K562 (cell line): ENCODE results near the gene CA7. TPM values are rescaled to one million over a fixed set of nuclear protein-coding genes. Genes with fewer than 3 reads are reported as not detected.

Experiments used
- BRD4 ChIP-seq: fragments of 200-600 bp; sonication (generic); IDR thresholded peaks from 2 replicates; pipeline ENCODE4 v1.6.1; 2017; ENCODE audit warnings: inconsistent platforms
- CBX2 ChIP-seq: fragments of 200-600 bp; sonication (generic); IDR thresholded peaks from one replicate; pipeline ENCODE4 v1.6.1; 2012; ENCODE audit warnings: mild to moderate bottlenecking, low read length, inconsistent platforms; ENCODE audit not compliant: insufficient read depth, poor library complexity, severe bottlenecking
- CBX3 ChIP-seq, 2 experiments: IDR thresholded peaks; 1 replicate in 1 of 2; 2 replicates in 1 of 2; pipeline ENCODE4 v1.6.1; 2012; ENCODE audit warnings: inconsistent platforms in 2 of 2, low read length in 2 of 2, borderline replicate concordance in 1 of 2, control low read depth in 1 of 2
- CHD1 ChIP-seq: fragments of 200-600 bp; sonication (generic); IDR thresholded peaks from one replicate; pipeline ENCODE4 v1.6.1; 2012; ENCODE audit warnings: mild to moderate bottlenecking, moderate library complexity, low read length, inconsistent platforms
- EGR1 ChIP-seq: fragments of 450-650 bp; conservative IDR thresholded peaks from 2 replicates; pipeline ENCODE4 v1.6.1; 2017; ENCODE audit warnings: mild to moderate bottlenecking
- FOS ChIP-seq: IDR thresholded peaks from 3 replicates; pipeline ENCODE4 v1.6.1; 2011; ENCODE audit not compliant: insufficient read length; ENCODE audit errors: extremely low read depth
- HMBOX1 ChIP-seq: sonication (generic); IDR thresholded peaks from 2 replicates; pipeline ENCODE4 v1.6.1; 2016
- KLF13 ChIP-seq: fragments of 450-650 bp; IDR thresholded peaks from 2 replicates; pipeline ENCODE4 v1.6.1; 2016; ENCODE audit warnings: missing genetic modification characterization, low read depth, mild to moderate bottlenecking, missing compliant biosample characterization, moderate library complexity, borderline replicate concordance
- MCM2 ChIP-seq: fragments of 450-650 bp; IDR thresholded peaks from 2 replicates; pipeline ENCODE4 v1.6.1; 2017; ENCODE audit warnings: low read depth, mild to moderate bottlenecking
- MITF ChIP-seq: IDR thresholded peaks from 2 replicates; pipeline ENCODE4 v1.6.1; 2014; ENCODE audit warnings: antibody characterized with exemption
- NELFE ChIP-seq: IDR thresholded peaks from 2 replicates; pipeline ENCODE4 v1.6.1; 2011; ENCODE audit warnings: mild to moderate bottlenecking; ENCODE audit not compliant: insufficient read depth, insufficient read length
- SMARCA4 ChIP-seq: fragments of 450-650 bp; IDR thresholded peaks from 2 replicates; pipeline ENCODE4 v1.6.1; 2016
- SMARCC2 ChIP-seq: fragments of 450-650 bp; IDR thresholded peaks from 2 replicates; pipeline ENCODE4 v1.6.1; 2017; ENCODE audit warnings: antibody characterized with exemption, moderate library complexity, mild to moderate bottlenecking, low read depth
- SNRNP70 ChIP-seq: fragments of 200-400 bp; formaldehyde crosslinking; optimal IDR thresholded peaks from 2 replicates; pipeline ENCODE3; 2017; ENCODE audit warnings: low read depth, low read length
- TAF1 ChIP-seq: IDR thresholded peaks from 2 replicates; pipeline ENCODE4 v1.6.1; 2011; ENCODE audit warnings: mild to moderate bottlenecking, low read length, moderate library complexity; ENCODE audit not compliant: insufficient read depth, control insufficient read depth, severe bottlenecking; ENCODE audit errors: extremely low read depth
- XRCC4 ChIP-seq: IDR thresholded peaks from one replicate; pipeline ENCODE4 v1.6.1; 2011; ENCODE audit not compliant: insufficient read depth, insufficient read length; ENCODE audit errors: extremely low read depth
- ZNF431 ChIP-seq: sonication (generic); formaldehyde crosslinking; IDR thresholded peaks from 2 replicates; pipeline ENCODE4 v1.8.0; 2022; ENCODE audit warnings: mild to moderate bottlenecking, missing genetic modification reagents
- ZNF766 ChIP-seq: fragments of 200-800 bp; sonication (Bioruptor generic); conservative IDR thresholded peaks from 2 replicates; pipeline ENCODE4 v1.6.1; 2016; ENCODE audit warnings: missing genetic modification characterization, missing compliant biosample characterization
- polyA plus RNA-seq, 8 experiments: library from polyadenylated mRNA; depleted of rRNA in 4 of 8; stranded (reverse) in 5 of 8; unstranded in 3 of 8; fragments of >200 nt; fragmentation: Nextera tagmentation in 2 of 8; fragmentation: Illumina TruSeq in 1 of 8; extraction: Ambion mirVana in 2 of 8; extraction: Trizol in 1 of 8; gene quantifications; 2 replicates each; pipeline versions ENCODE4 v1.2.1 to v1.2.3, GENCODE V29; 2011 to 2014; ENCODE audit warnings: inconsistent platforms in 1 of 8, missing spikeins in 1 of 8
- total RNA-seq, 7 experiments: library from RNA; depleted of rRNA in 6 of 7; stranded (reverse); fragments of >200 nt in 6 of 7; fragmentation: Illumina TruSeq in 2 of 7; extraction: Trizol in 2 of 7; gene quantifications; 2 replicates each; pipeline versions ENCODE4 v1.2.1 to v1.2.3, GENCODE V29; 2011 to 2021; ENCODE audit warnings: low replicate concordance in 1 of 7

Gene CA7
- total and polyA plus RNA-seq, 9 of the 15 experiments (the other 6 are each of a cell fraction or from before 2014, with no cell fraction given): 0.03 to 0.07 (median 0.05) TPM; not detected in 5

- no peak for TF ChIP-seq CBX2
- peak; percentile 67; the same call in 1 of the 2 replicates for TF ChIP-seq BRD4
- TF ChIP-seq EGR1: peak; percentile 4; the same call in 1 of the 2 replicates
- peak; percentile 94 for TF ChIP-seq ZNF766 (CRISPR knock-in tag)
- peak; percentile 99 for TF ChIP-seq HMBOX1
- peak; percentile 69; the same call in 1 of the 2 replicates for TF ChIP-seq KLF13
- peak; percentile 75 for TF ChIP-seq TAF1
- TF ChIP-seq FOS: peak; percentile 14
- TF ChIP-seq MCM2: no peak
- TF ChIP-seq NELFE: no peak
- TF ChIP-seq SMARCA4: peak; percentile 92
- TF ChIP-seq XRCC4: no peak
- peak; percentile 99 for TF ChIP-seq MITF
- peak in 1 of 2 experiments; percentile 88; a peak in 2 of 3 replicates for TF ChIP-seq CBX3 (IDR thresholded peaks at IDR 0.05; ENCODE audit: borderline replicate concordance in 1 of 2, low read length in 2 of 2)
- TF ChIP-seq SMARCC2: peak; percentile 82
- TF ChIP-seq SNRNP70: no peak
- 0 out of 2 replicates have a peak, but pooled peaks have one; percentile 55 for TF ChIP-seq ZNF431 (CRISPR knock-in tag)
- peak; percentile 68 for TF ChIP-seq CHD1
Measured at GRCh38 chr16:66899945-66900710, 55.9 kb downstream of the CA7 start (continued).
